ENCODE measurements around the gene RTBDN. TPM values are rescaled to one million over a fixed set of nuclear protein-coding genes. Genes with fewer than 3 reads are reported as not detected.

The RTBDN gene
- total and polyA plus RNA-seq, 3 experiments from 2014 or later, result not detected

GRCh38 chr19:12789904-12790619 is 44.3 kb downstream of the RTBDN start:
- H3K27me3 ChIP-seq (ENCODE audit: insufficient read depth, low read length, poor library complexity, severe bottlenecking), result no peaks in the 10 kb centered on the region
- peak overlapping the region; percentile 92 for H3K4me3 ChIP-seq (ENCODE audit: low read length)
- H3K36me3 ChIP-seq (ENCODE audit: insufficient read depth, low read length), result peaks cover 4% of the 10 kb centered on the region
- DNase-seq, result peak; percentile 89 to 96 (median 93)
- POLR2A ChIA-PET, result interaction anchor here (1.9 to 7.5 kb wide), 3 partner anchors 7 to 13 kb away, joined by 10 to 167 read pairs (median 140); no protein-coding TSS in a partner anchor
- H3K9me3 ChIP-seq (ENCODE audit: low read length), result no peaks in the 10 kb centered on the region
- H3K4me3 Mint-ChIP-seq, result peak overlapping the region; percentile 90 to 100 (median 96)
- H3K27ac ChIP-seq (ENCODE audit: low read depth, low read length), result peak overlapping the region; percentile 99
- peaks cover 0 to 30% of the 10 kb centered on the region in 2 donors for H3K27me3 Mint-ChIP-seq
- H3K27ac Mint-ChIP-seq, result peak overlapping the region; percentile 91 to 100 (median 99)
- H3K4me1 Mint-ChIP-seq, result peaks cover 25 to 41% (median 28%) of the 10 kb centered on the region in 3 donors
- H3K4me1 ChIP-seq (ENCODE audit: insufficient read depth, low read length), result peaks cover 41% of the 10 kb centered on the region
- H3K36me3 Mint-ChIP-seq, result peaks cover 0 to 22% (median 2%) of the 10 kb centered on the region in 3 donors
- peaks cover 0 to 4% (median 2%) of the 10 kb centered on the region in 5 donors for H3K9me3 Mint-ChIP-seq
- CTCF ChIA-PET, result interaction anchor here (1.0 to 13.7 kb wide), 4 partner anchors 13 to 29 kb away, joined by 4 to 483 read pairs (median 180); partner anchors contain the start of gene HOOK2

- H3K27ac ChIP-seq (ENCODE audit: low read depth, low read length), result peak overlapping the region; percentile 99
- peaks cover 4% of the 10 kb centered on the region for H3K36me3 ChIP-seq (ENCODE audit: insufficient read depth, low read length)
- ChIA-PET POLR2A (interaction anchor here (1.9 kb wide), 1 partner anchor 12 kb away, joined by 10 read pairs; no protein-coding TSS in a partner anchor), CTCF (interaction anchor here (1.0 to 4.9 kb wide), 2 partner anchors 12 to 22 kb away, joined by 4 to 35 read pairs; no protein-coding TSS in a partner anchor)
- no peak overlapping the region for H3K4me3 ChIP-seq (ENCODE audit: low read length)
- no peak for DNase-seq
- H3K9me3 ChIP-seq (ENCODE audit: low read length), result no peaks in the 10 kb centered on the region
- Mint-ChIP-seq H3K9me3 (peaks cover 0 to 4% (median 2%) of the 10 kb centered on the region in 5 donors), H3K36me3 (peaks cover 0 to 22% (median 2%) of the 10 kb centered on the region in 3 donors), H3K27me3 (peaks cover 0 to 26% of the 10 kb centered on the region in 2 donors), H3K27ac (peak overlapping the region; percentile 93 to 100 (median 99)), H3K4me3 (peak overlapping the region; percentile 75 to 100 (median 83)), H3K4me1 (peaks cover 20 to 33% (median 21%) of the 10 kb centered on the region in 3 donors)
- no peaks in the 10 kb centered on the region for H3K27me3 ChIP-seq (ENCODE audit: insufficient read depth, low read length, poor library complexity, severe bottlenecking)
- peaks cover 41% of the 10 kb centered on the region for H3K4me1 ChIP-seq (ENCODE audit: insufficient read depth, low read length)
Measured at GRCh38 chr19:12789098-12789903, 45.1 kb downstream of the RTBDN start.

- Mint-ChIP-seq H3K36me3 (peaks cover 0 to 22% (median 0%) of the 10 kb centered on the region in 3 donors), H3K27me3 (peaks cover 0 to 23% of the 10 kb centered on the region in 2 donors), H3K4me1 (peaks cover 17 to 28% (median 17%) of the 10 kb centered on the region in 3 donors), H3K4me3 (peak overlapping the region; percentile 75 to 91 (median 82)), H3K9me3 (peaks cover 0 to 4% (median 2%) of the 10 kb centered on the region in 5 donors), H3K27ac (peak overlapping the region; percentile 93 to 99 (median 99))
- Histone ChIP-seq H3K9me3 (ENCODE audit: low read length) (no peaks in the 10 kb centered on the region), H3K27me3 (ENCODE audit: insufficient read depth, low read length, poor library complexity, severe bottlenecking) (no peaks in the 10 kb centered on the region), H3K36me3 (ENCODE audit: insufficient read depth, low read length) (peaks cover 4% of the 10 kb centered on the region), H3K27ac (ENCODE audit: low read depth, low read length) (peak overlapping the region; percentile 84), H3K4me3 (ENCODE audit: low read length) (no peak overlapping the region), H3K4me1 (ENCODE audit: insufficient read depth, low read length) (peaks cover 43% of the 10 kb centered on the region)
- ChIA-PET CTCF (interaction anchor here (1.0 to 4.9 kb wide), 2 partner anchors 11 to 22 kb away, joined by 4 to 35 read pairs; no protein-coding TSS in a partner anchor), POLR2A (interaction anchor here (0.5 to 1.9 kb wide), 2 partner anchors 11 to 66 kb away, joined by 3 to 10 read pairs; no protein-coding TSS in a partner anchor)
- peak in 4 of 5 donors; percentile 47 to 78 (median 53) for DNase-seq
Measured at GRCh38 chr19:12788682-12789097, 45.7 kb downstream of the RTBDN start.

GRCh38 chr19:12788042-12788681 is 46.2 kb downstream of the RTBDN start:
- no peaks in the 10 kb centered on the region for H3K9me3 ChIP-seq (ENCODE audit: low read length)
- POLR2A ChIA-PET, result interaction anchor here (0.5 to 1.9 kb wide), 2 partner anchors 11 to 65 kb away, joined by 3 to 10 read pairs; no protein-coding TSS in a partner anchor
- peaks cover 0 to 20% of the 10 kb centered on the region in 2 donors for H3K27me3 Mint-ChIP-seq
- no peak for DNase-seq
- peaks cover 4% of the 10 kb centered on the region for H3K36me3 ChIP-seq (ENCODE audit: insufficient read depth, low read length)
- H3K27ac Mint-ChIP-seq, result peak overlapping the region; percentile 93 to 99 (median 99)
- H3K4me1 ChIP-seq (ENCODE audit: insufficient read depth, low read length), result peaks cover 48% of the 10 kb centered on the region
- CTCF ChIA-PET, result interaction anchor here (1.3 to 4.9 kb wide), 3 partner anchors 8 to 14 kb away, joined by 3 to 35 read pairs (median 8); partner anchors contain the start of gene HOOK2
- no peaks in the 10 kb centered on the region for H3K27me3 ChIP-seq (ENCODE audit: insufficient read depth, low read length, poor library complexity, severe bottlenecking)
- H3K36me3 Mint-ChIP-seq, result peaks cover 0 to 19% (median 0%) of the 10 kb centered on the region in 3 donors
- no peak overlapping the region for H3K4me3 ChIP-seq (ENCODE audit: low read length)
- H3K9me3 Mint-ChIP-seq, result peaks cover 0 to 2% (median 0%) of the 10 kb centered on the region in 5 donors
- H3K4me3 Mint-ChIP-seq, result peak overlapping the region in 2 of 7 donors; percentile 13 to 32
- H3K27ac ChIP-seq (ENCODE audit: low read depth, low read length), result peak overlapping the region; percentile 84
- peaks cover 20 to 28% (median 22%) of the 10 kb centered on the region in 3 donors for H3K4me1 Mint-ChIP-seq

- no peak for DNase-seq
- Histone ChIP-seq H3K4me1 (ENCODE audit: insufficient read depth, low read length) (peaks cover 54% of the 10 kb centered on the region), H3K36me3 (ENCODE audit: insufficient read depth, low read length) (peaks cover 1% of the 10 kb centered on the region), H3K4me3 (ENCODE audit: low read length) (no peak overlapping the region), H3K9me3 (ENCODE audit: low read length) (no peaks in the 10 kb centered on the region), H3K27me3 (ENCODE audit: insufficient read depth, low read length, poor library complexity, severe bottlenecking) (no peaks in the 10 kb centered on the region), H3K27ac (ENCODE audit: low read depth, low read length) (no peak overlapping the region)
- ChIA-PET CTCF (interaction anchor here (1.3 to 4.9 kb wide), 3 partner anchors 9 to 13 kb away, joined by 3 to 35 read pairs (median 8); partner anchors contain the start of gene HOOK2), POLR2A (no interaction called here)
- peaks cover 20 to 28% (median 22%) of the 10 kb centered on the region in 3 donors for H3K4me1 Mint-ChIP-seq
- peak overlapping the region in 6 of 8 donors; percentile 81 to 99 (median 99) for H3K27ac Mint-ChIP-seq
- no peak overlapping the region for H3K4me3 Mint-ChIP-seq
- H3K27me3 Mint-ChIP-seq, result peaks cover 0 to 13% of the 10 kb centered on the region in 2 donors
- H3K9me3 Mint-ChIP-seq, result no peaks in the 10 kb centered on the region
- H3K36me3 Mint-ChIP-seq, result peaks cover 0 to 13% (median 0%) of the 10 kb centered on the region in 3 donors
Measured at GRCh38 chr19:12787458-12787857, 46.9 kb downstream of the RTBDN start.

- Mint-ChIP-seq H3K4me1 (peaks cover 23 to 33% (median 26%) of the 10 kb centered on the region in 3 donors), H3K4me3 (no peak overlapping the region)
- POLR2A ChIA-PET, result no interaction called here
Measured at GRCh38 chr19:12786952-12787351, 47.4 kb downstream of the RTBDN start.

More at GRCh38 chr19:12786952-12787351, 47.4 kb downstream of the RTBDN start:
- peaks cover 0 to 13% (median 0%) of the 10 kb centered on the region in 3 donors for H3K36me3 Mint-ChIP-seq
- peaks cover 0 to 10% of the 10 kb centered on the region in 2 donors for H3K27me3 Mint-ChIP-seq
- DNase-seq, result no peak
- Histone ChIP-seq H3K4me1 (ENCODE audit: insufficient read depth, low read length) (peaks cover 57% of the 10 kb centered on the region), H3K9me3 (ENCODE audit: low read length) (no peaks in the 10 kb centered on the region), H3K36me3 (ENCODE audit: insufficient read depth, low read length) (no peaks in the 10 kb centered on the region), H3K27ac (ENCODE audit: low read depth, low read length) (no peak overlapping the region), H3K27me3 (ENCODE audit: insufficient read depth, low read length, poor library complexity, severe bottlenecking) (no peaks in the 10 kb centered on the region), H3K4me3 (ENCODE audit: low read length) (no peak overlapping the region)
- peak overlapping the region in 5 of 8 donors; percentile 81 to 99 (median 99) for H3K27ac Mint-ChIP-seq
- CTCF ChIA-PET, result interaction anchor here (1.3 to 4.9 kb wide), 3 partner anchors 10 to 12 kb away, joined by 3 to 35 read pairs (median 8); partner anchors contain the start of gene HOOK2
- H3K9me3 Mint-ChIP-seq, result no peaks in the 10 kb centered on the region

All from CD8-positive, alpha-beta memory T cell (primary cell).